Dendritic cell treated with granulocyte-macrophage colony-stimulating factor and Interleukin-4, amounts not matched to agents 40 ng/mL and 50 ng/mL, for 4 days (primary cell): ENCODE data around the gene FNDC3B.

ENCODE experiments used
- H3K27ac Mint-ChIP-seq: one replicate; pipeline ENCODE4 v1.8.0; 2022; ENCODE audit warnings: mild to moderate bottlenecking, mixed read lengths
- H3K27me3 Mint-ChIP-seq: one replicate; pipeline ENCODE4 v1.8.0; 2022; ENCODE audit warnings: mild to moderate bottlenecking, mixed read lengths
- H3K36me3 Mint-ChIP-seq: one replicate; pipeline ENCODE4 v1.8.0; 2022; ENCODE audit warnings: low read depth, mixed read lengths
- H3K4me1 Mint-ChIP-seq: one replicate; pipeline ENCODE4 v1.8.0; 2022; ENCODE audit warnings: low read depth, mixed read lengths
- H3K4me3 Mint-ChIP-seq: one replicate; pipeline ENCODE4 v1.8.0; 2022; ENCODE audit warnings: mild to moderate bottlenecking, moderate library complexity, mixed read lengths
- H3K9me3 Mint-ChIP-seq: one replicate; pipeline ENCODE4 v1.8.0; 2022; ENCODE audit warnings: mixed read lengths
- intact Hi-C: fragments of 100-400 bp; cut with micrococcal nuclease; formaldehyde crosslinking; loops from one replicate; pipeline ENCODE4 v1.15.0; 2022

FNDC3B gene

GRCh38 chr3:172142051-172142863 lies 102.9 kb downstream of the FNDC3B start:
- Mint-ChIP-seq H3K27ac (peak overlapping the region; percentile 67), H3K4me1 (peaks cover 82% of the 10 kb centered on the region), H3K9me3 (no peaks in the 10 kb centered on the region), H3K27me3 (no peaks in the 10 kb centered on the region), H3K36me3 (peaks cover 6% of the 10 kb centered on the region), H3K4me3 (no peak overlapping the region)
- intact Hi-C loops: no loop called here

- Mint-ChIP-seq H3K9me3 (no peaks in the 10 kb centered on the region), H3K4me1 (peaks cover 80% of the 10 kb centered on the region), H3K27ac (peak overlapping the region; percentile 67), H3K4me3 (no peak overlapping the region), H3K27me3 (no peaks in the 10 kb centered on the region), H3K36me3 (peaks cover 3% of the 10 kb centered on the region)
- intact Hi-C loops: no loop called here
Observed at GRCh38 chr3:172142864-172143451, 103.6 kb downstream of the FNDC3B start.

GRCh38 chr3:172143739-172144497 lies 104.5 kb downstream of the FNDC3B start:
- no peaks in the 10 kb centered on the region for H3K27me3 Mint-ChIP-seq
- no peaks in the 10 kb centered on the region for H3K9me3 Mint-ChIP-seq
- peak overlapping the region; percentile 81 for H3K27ac Mint-ChIP-seq
- no peaks in the 10 kb centered on the region for H3K36me3 Mint-ChIP-seq
- H3K4me3 Mint-ChIP-seq: no peak overlapping the region
- intact Hi-C loops: no loop called here
- H3K4me1 Mint-ChIP-seq: peaks cover 82% of the 10 kb centered on the region

- peak overlapping the region; percentile 81 for H3K27ac Mint-ChIP-seq
- no peaks in the 10 kb centered on the region for H3K36me3 Mint-ChIP-seq
- intact Hi-C loops: no loop called here
- H3K4me1 Mint-ChIP-seq: peaks cover 84% of the 10 kb centered on the region
- no peaks in the 10 kb centered on the region for H3K27me3 Mint-ChIP-seq
- peak overlapping the region; percentile 51 for H3K4me3 Mint-ChIP-seq
- H3K9me3 Mint-ChIP-seq: no peaks in the 10 kb centered on the region
Observed at GRCh38 chr3:172144601-172145000, 105.2 kb downstream of the FNDC3B start.

GRCh38 chr3:172145031-172145686 lies 105.8 kb downstream of the FNDC3B start:
- Mint-ChIP-seq H3K4me3 (peak overlapping the region; percentile 51), H3K4me1 (peaks cover 81% of the 10 kb centered on the region), H3K27me3 (no peaks in the 10 kb centered on the region), H3K27ac (peak overlapping the region; percentile 81), H3K36me3 (no peaks in the 10 kb centered on the region), H3K9me3 (no peaks in the 10 kb centered on the region)
- intact Hi-C loops: no loop called here

GRCh38 chr3:172146349-172146748 lies 107.0 kb downstream of the FNDC3B start:
- intact Hi-C loops: no loop called here
- H3K9me3 Mint-ChIP-seq: no peaks in the 10 kb centered on the region
- no peak overlapping the region for H3K4me3 Mint-ChIP-seq
- no peaks in the 10 kb centered on the region for H3K27me3 Mint-ChIP-seq
- no peaks in the 10 kb centered on the region for H3K36me3 Mint-ChIP-seq
- peaks cover 71% of the 10 kb centered on the region for H3K4me1 Mint-ChIP-seq
- peak overlapping the region; percentile 75 for H3K27ac Mint-ChIP-seq

GRCh38 chr3:172147113-172147818 lies 107.9 kb downstream of the FNDC3B start:
- no peak overlapping the region for H3K4me3 Mint-ChIP-seq
- H3K9me3 Mint-ChIP-seq: no peaks in the 10 kb centered on the region
- H3K27ac Mint-ChIP-seq: peak overlapping the region; percentile 75
- H3K27me3 Mint-ChIP-seq: no peaks in the 10 kb centered on the region
- H3K36me3 Mint-ChIP-seq: peaks cover 3% of the 10 kb centered on the region
- H3K4me1 Mint-ChIP-seq: peaks cover 71% of the 10 kb centered on the region
- intact Hi-C loops: no loop called here

GRCh38 chr3:172148241-172148640 lies 108.9 kb downstream of the FNDC3B start:
- Mint-ChIP-seq H3K27me3 (no peaks in the 10 kb centered on the region), H3K4me1 (peaks cover 72% of the 10 kb centered on the region), H3K4me3 (no peak overlapping the region), H3K36me3 (peaks cover 6% of the 10 kb centered on the region), H3K27ac (no peak overlapping the region), H3K9me3 (no peaks in the 10 kb centered on the region)
- intact Hi-C loops: no loop called here

- Mint-ChIP-seq H3K27me3 (no peaks in the 10 kb centered on the region), H3K9me3 (no peaks in the 10 kb centered on the region), H3K4me3 (no peak overlapping the region), H3K36me3 (peaks cover 6% of the 10 kb centered on the region), H3K27ac (peak overlapping the region; percentile 20), H3K4me1 (peaks cover 76% of the 10 kb centered on the region)
- intact Hi-C loops: no loop called here
Observed at GRCh38 chr3:172148702-172149565, 109.6 kb downstream of the FNDC3B start.

GRCh38 chr3:172150268-172150667 lies 110.9 kb downstream of the FNDC3B start:
- intact Hi-C loops: no loop called here
- H3K4me1 Mint-ChIP-seq: peaks cover 76% of the 10 kb centered on the region
- peaks cover 6% of the 10 kb centered on the region for H3K36me3 Mint-ChIP-seq
- no peak overlapping the region for H3K27ac Mint-ChIP-seq
- no peak overlapping the region for H3K4me3 Mint-ChIP-seq
- no peaks in the 10 kb centered on the region for H3K9me3 Mint-ChIP-seq
- H3K27me3 Mint-ChIP-seq: no peaks in the 10 kb centered on the region

- intact Hi-C loops: no loop called here
- no peaks in the 10 kb centered on the region for H3K9me3 Mint-ChIP-seq
- H3K27ac Mint-ChIP-seq: no peak overlapping the region
- H3K4me1 Mint-ChIP-seq: peaks cover 75% of the 10 kb centered on the region
- peaks cover 7% of the 10 kb centered on the region for H3K36me3 Mint-ChIP-seq
- H3K27me3 Mint-ChIP-seq: no peaks in the 10 kb centered on the region
- no peak overlapping the region for H3K4me3 Mint-ChIP-seq
Observed at GRCh38 chr3:172150913-172151650, 111.7 kb downstream of the FNDC3B start.
